Activated T-cell treated with anti-CD3 and anti-CD28 coated beads for 1 hour (primary cell): ENCODE results near the gene C11orf16.
"Not testable (repeated sequence)": the region's sequence is repeated elsewhere in the genome, so short reads cannot be mapped to it uniquely, and the experiment has no call there.

Source experiments
- DNase-seq: peaks from one replicate; pipeline ENCODE4 v3.0.0-alpha.2; 2020; ENCODE audit warnings: low read depth

C11orf16 gene

DNA sequence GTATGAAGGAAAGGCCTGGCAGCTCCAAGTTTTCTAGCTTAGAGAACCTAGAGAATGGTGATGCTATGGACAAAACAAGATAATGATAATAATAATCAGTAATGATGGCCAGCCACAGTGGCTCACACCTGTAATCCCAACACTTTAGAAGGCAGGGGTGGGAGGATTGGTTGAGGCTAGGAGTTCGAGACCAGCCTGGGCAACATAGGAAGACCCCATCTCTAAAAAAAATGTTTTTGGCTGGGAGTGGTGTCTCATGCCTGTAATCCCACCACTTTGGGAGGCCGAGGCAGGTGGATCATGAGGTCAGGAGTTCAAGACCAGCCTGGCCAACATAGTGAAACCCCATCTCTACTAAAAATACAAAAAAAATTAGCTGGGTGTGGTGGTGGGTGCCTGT is 3.0 kb upstream of the C11orf16 start:
- not testable (repeated sequence) for DNase-seq

DNA sequence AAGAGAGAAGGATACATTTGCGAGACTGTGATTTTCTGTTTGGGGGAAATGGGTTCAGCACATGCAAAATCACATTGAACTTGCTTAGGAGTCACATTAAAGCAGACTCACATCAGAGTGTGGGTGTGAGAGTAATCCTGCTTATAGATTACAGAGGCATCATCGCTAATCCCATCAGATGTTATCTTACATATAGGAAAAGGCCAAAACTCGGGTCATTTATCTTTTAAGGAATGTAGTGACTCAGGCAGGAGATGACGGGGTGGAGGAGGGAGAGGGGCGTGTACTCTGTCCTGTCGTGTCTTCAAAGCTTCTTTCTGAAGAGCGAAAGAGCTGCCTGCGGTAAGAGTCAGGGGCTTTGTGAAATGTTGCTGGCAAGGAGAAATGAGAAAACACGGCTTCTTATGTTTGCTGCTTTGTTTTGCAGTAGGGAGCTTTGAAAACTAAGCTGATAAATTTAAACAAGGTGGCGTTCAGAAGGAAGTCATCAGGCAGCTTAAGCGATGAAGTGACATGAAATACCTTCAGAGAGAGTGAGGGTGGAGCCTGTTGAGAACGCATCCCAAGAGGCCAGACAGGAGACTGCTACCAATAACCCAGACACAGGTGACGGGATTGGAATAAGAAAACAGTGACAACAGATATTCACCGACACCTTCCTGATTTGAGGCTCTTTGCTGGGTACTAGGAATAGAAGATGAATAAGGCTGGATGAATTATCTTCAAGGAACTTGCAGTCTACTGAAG is 2.2 kb upstream of the C11orf16 start:
- DNase-seq, result no peak

DNA sequence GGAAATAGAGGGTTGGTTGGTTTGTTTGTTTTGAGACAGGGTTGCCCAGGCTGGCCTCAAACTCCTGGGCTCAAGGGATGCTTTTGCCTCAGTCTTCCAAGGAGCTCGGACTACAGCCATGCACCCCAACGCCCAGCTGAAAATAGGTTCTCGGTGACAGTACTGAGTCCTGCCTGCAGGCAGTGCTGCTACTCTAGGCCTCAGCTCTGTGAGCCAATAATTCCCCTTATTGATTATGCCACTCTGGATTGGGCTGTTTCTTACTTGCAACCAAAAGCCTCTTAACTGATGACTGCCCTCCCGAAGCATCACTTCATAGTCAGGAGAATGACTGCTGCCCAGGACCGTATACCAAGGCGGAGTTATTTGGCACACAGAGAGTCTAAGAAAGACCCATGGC is 1.2 kb upstream of the C11orf16 start:
- DNase-seq, result no peak

DNA sequence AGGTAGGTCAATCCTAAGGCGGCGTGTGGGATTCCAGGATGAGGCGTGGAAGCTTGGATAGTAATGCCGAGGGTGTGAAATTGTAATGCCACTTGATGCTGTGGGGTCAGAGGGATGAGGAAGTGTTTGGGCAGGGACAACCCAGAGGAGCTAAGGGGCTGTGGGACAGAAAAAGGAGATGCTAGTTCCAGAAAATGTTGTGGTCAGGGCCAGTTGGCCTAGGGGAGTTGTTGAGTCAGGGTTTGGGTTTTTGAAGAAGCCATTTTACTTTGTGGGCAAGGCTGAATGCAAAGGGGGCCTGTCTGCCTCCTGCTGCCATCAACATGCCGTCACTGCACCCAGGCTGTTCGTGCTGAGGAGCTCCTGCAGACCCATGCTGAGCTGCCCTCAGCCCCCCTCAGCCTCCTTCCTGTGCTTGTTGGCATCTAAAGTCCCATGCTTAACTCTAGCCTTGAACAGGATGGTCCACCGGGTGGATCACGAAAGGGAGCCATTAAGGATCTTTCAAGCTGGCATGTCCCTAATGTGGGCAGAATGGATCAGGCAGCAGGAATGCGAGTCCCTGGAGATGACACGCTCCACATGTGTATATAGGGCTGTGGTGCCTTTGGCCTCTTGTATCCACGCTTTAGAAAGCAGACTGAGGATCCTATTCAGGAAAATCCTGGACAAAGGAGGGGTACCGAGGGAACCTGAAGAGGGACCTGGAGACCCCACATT is 2.1 kb downstream of the C11orf16 start:
- DNase-seq, result no peak

DNA sequence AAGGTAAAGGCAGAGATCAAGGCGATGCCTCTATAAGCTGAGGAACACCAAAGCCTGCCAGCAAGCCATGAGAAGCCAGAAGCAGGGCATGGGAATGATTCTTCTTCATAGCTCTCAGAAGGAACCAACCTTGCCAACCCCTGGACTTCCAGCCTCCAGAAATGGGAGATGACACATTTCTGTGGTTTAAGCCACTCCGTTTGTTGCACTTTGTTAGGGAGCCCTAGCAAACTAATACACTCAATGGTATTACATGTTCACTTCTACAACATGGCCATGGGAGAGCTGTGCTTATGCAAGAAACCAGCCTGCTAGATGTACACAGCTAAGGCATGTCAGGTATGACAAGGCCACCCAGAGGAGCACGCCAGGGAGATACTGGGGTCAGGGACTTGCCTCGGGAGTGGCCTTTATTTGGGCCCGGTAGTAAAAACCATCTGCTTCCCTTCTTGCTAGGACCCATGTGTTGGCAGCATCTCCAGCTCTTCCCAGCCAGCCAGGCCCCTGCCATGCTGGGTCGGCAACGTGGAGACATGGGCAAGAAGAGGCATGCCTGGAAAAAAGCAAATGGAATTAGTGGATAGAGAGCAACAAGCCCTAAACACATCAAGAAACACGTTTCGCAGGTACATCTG is 3.6 kb downstream of the C11orf16 start:
- no peak for DNase-seq

DNA sequence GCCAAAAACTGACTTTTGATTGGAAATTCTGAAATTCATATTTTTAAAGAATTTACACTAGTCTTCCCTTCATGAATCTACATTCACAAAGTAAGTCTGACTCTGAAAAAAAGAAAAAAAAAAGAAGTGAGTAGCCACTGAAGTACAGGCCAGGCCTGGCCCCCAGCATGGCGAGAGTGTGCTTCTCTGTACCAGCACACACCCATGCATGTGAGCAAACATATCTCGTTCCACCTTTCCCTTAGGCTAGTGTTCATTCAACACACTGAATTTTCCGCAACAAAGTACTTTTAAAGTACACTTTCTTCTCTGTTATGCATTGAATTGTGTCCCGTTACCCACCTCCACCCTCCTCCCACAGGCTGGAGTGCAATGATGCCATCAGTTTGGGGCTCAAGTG is 4.5 kb downstream of the C11orf16 start:
- DNase-seq, result no peak

DNA sequence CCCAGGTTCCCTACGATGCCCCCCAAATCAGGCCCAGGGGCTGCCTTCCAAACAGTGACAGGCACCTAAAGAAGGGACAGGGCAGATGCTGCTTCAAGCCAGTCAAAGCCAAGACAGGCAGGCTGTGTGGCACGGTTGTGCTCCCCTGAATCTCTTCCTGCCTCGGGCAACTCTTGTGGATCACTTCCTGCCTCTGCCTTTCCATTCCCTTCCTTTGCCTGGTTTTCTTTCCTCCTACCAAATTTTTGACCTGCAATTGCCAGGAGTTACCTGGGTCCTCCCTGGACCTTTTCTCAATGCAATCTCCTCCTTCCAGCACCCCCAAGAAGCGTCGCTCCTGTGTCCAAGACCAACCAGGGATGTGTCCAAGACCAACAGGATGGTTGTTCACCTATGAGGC is 5.5 kb downstream of the C11orf16 start:
- DNase-seq, result no peak

DNA sequence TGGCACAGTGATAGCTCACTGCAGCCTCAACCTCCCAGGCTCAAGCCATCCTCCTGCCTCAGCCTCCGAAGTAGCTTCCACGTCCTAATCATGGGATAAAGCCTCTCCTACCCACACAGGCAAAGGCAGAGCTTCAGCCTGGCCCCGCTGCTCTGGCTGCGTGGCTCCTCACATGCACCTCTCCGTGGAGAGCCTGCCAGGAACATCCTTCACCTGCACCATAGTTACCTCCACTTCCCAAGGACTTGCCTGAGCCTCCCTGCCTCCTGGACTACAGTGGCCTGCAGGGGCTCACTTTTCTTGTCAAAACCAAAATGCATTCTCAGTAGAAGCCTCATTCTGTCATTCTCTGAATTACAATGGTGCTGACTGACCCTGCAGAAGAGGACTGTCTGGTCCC is 6.5 kb downstream of the C11orf16 start:
- no peak for DNase-seq

DNA sequence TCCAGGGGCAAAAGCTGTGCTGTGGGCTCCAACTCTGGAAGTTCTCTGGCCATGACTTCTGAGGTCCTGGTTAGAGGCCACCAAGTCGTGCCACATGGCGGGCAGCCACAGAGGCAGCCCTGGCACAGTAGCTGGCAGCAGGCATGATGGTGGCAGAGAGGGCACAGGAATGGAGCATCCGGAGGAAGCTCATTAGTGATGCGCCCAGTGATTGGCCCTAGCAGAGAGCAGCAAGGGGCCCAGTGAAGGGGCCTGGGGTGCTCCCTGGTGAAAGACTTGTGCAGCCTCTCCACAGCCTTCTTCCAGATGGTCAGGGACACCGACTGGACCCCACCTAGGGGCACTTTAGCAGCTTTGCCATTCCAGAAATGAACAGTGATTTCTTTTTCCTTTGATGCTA is 7.0 kb downstream of the C11orf16 start:
- DNase-seq, result no peak

DNA sequence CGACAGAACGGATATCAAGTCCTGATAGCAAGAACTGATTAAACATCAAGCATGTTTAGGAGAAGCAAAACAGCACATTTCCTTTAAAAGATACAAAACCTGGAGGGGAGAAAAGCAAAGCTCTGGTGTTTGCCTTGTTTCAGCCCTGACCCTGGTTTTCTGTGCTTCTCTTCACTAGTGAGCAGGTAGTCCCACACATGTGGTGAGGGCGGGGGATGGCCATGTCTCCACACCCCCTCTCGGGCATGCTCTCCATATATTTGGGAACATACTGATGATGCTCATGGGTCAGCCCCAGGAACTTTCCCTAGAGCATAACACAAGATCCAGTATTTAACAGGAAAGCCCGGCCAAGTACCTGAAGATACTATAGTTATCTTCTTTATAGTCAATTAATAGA is 10.1 kb downstream of the C11orf16 start:
- DNase-seq, result no peak

DNA sequence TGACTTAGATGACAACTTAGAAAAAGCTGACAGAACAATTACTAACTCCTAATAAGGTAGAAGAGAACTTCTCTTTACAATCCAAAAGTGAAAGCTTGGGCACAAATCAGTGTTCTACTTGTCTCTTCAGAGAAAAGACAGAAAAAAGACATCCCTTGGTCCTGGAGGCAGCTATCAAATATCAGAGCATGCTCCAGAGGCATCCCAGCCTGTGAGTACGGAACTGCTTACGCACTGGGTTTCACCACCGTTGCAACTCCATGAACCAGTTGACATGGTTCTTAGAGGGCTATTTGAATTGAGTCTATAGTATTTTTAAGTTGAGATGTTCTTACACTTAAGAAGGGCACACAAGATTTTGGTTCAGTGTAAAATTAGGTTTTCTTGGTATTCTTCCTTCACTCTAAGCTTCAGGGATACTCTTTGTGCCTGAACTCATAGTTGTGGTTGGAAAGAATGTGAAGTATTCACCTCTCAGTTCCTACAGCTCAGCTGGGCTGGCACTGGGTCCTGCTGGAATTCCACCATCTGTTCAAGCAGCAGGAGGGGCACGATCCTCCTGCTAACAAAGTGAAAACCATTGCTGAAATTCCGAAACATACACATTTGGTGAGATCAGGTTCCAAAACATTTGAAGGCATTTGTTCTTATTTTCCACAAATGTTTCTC is 15.5 kb downstream of the C11orf16 start:
- no peak for DNase-seq

DNA sequence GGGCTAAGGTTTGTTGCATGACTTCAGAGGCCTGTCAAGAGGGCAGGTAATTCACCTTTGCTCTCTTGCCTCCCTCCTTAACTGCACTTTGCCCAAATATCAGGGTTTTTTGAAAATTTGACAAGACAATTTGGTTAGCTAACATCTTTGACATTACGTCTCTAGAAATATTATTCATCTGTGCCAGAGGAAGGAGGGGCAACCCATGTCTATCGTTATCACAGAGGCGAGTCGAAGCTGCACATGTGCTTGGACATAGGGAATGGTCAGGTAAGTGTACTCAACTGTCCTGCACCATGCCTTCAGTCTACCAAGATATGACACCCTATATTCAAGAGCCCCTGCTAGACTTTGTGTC is 18.1 kb downstream of the C11orf16 start:
- DNase-seq, result no peak

DNA sequence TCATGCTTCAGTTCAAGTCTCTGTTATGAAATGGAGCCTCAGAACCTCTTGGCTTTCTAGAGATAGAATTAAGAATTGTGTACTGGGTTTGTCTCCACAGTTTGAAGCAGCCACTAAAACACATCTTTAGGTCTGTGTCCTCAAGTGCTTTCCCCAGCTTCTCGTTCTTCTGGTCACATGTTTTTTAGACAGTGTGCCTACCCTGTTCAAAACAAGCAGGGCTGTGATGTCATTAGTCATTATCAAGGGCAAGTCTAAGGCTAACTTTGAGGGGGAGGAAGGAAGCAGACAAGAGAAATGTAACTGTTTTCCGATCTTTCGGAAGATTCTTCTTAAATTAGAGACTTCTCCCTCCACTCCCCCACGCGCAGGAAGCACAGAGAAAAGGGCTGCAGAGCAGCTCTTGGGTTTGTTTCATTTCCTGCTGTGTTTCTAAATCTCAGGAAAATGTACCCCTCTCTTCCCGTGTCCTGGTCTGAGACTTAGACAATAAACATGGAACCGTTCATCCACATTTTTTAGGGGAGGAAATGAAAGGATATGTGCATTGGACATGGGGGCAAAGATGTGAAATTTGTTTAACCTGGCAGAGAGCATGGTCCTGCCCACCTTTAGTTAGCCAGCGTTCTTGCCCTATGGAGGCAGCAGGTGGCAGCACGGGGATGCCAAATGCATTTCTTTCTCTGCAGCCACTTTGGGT is 18.6 kb downstream of the C11orf16 start:
- peak; percentile 32 for DNase-seq

DNA sequence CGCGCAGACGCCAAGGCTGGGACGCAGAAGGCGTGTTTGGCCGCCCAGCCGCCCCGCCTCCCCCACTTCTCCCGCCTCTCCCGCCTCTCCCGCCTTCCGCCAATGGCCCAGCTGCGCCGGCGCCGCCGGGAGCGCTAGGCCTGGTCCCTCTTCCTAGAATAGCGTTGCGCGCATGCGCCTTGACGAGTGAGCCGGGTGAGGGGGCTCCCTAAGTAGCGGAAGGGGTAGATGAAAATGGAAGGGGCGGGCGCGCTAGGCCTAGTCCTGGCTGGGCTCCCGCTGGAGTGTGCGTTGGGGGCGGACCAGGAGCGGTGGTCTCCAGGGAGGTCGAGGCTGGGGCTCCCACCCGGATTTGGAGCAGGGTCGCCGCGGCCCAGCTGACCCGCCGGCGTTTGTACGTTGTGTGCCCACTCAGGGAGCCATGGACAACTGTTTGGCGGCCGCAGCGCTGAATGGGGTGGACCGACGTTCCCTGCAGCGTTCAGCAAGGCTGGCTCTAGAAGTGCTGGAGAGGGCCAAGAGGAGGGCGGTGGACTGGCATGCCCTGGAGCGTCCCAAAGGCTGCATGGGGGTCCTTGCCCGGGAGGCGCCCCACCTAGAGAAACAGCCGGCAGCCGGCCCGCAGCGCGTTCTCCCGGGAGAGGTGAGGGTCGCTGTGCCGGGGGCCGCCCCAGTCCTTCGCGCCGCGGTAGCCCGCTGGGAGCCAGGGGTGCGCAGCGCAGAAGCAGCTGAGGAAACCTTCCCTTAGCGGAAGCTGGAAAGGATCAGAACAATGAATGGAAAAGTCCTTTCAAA is 21.5 kb downstream of the C11orf16 start, which contains the start of gene AKIP1:
Gene AKIP1, plus strand, starts transcription at position 161 of the 795 bp plus-strand sequence. Its CDS starts 261 bp downstream, at position 422.
- DNase-seq, result peak; percentile 65

DNA sequence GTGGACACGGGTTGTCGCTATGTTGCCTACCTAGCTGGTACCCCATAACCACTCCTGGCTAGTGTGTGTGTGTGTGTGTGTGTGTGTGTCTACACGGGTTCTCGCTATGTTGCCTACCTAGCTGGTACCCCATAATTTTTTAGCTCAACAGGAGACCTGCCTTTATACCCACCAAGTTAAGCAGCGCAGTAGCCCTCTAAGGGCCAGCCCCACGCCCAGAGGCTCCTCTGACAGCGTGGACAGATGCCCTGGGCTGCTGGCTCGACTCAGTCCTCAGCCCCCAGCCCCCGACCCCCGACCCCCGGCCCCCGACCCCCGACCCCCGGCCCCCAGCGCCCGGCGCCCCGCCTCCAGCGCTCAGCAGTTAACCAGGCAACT is 22.1 kb downstream of the C11orf16 start:
- DNase-seq, result no peak

DNA sequence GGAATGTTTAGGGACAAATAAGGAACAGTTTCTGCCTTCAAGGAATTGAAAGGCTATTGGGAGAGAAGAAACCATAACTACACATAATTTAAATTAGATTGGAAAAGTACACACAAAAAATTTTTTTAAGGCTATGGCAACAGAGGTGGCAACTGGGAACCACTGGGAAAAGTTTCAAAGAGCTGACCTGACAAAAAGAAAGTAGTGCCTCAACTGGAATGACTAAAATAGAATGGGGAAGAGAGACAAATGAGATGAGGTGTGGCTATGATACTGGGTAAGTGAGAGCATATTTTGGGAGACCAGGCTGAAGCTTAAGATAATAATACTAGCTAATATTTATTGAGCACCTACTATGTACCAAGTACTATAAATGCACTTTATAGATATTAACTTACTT is 24.6 kb downstream of the C11orf16 start:
- no peak for DNase-seq

DNA sequence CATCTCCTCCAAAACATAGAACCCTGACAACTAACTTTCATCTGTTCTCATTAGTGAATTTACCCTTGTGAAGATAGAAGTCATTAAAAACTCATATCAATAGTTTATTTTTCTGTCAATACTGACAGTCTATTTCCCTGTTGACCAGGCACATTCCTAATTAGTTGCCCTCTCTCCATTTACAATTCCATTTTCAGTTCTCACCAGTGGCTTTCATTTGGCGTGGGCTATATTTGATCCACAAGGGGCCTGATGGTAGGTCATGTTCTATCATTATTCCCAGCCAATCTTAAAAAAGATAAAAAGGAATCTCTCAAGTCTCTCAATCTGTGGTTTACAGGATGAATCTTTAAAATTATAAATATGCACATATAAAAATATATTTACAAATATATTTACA is 25.6 kb downstream of the C11orf16 start:
- DNase-seq, result no peak

DNA sequence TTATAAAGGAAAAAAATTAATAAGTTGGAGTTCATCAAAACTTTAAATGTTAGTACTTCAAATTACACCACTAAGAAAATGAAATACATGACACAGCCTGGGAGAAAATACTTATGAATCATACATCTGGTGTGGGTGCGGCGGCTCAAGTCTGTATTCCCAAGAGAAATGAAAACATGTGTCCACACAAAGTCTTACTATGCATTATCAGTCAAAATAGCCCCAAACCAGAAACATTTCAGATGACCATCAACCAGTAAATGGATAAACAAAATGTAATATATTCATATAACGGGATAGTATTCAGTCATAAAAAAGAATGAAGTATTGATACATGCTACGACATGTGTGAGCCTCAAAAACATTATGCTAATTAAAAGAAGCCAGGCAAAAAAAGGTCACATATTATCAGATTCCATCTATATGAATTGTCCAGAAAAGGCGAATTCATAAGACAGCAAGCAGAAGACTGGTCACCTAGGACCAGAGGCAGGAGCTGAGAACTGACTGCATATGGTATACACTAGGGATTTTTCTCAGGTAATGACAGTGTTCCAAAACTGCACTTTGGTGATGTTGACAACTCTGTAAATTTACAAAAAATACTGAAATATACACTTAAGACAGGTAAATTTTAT is 27.1 kb downstream of the C11orf16 start:
- DNase-seq, result no peak

DNA sequence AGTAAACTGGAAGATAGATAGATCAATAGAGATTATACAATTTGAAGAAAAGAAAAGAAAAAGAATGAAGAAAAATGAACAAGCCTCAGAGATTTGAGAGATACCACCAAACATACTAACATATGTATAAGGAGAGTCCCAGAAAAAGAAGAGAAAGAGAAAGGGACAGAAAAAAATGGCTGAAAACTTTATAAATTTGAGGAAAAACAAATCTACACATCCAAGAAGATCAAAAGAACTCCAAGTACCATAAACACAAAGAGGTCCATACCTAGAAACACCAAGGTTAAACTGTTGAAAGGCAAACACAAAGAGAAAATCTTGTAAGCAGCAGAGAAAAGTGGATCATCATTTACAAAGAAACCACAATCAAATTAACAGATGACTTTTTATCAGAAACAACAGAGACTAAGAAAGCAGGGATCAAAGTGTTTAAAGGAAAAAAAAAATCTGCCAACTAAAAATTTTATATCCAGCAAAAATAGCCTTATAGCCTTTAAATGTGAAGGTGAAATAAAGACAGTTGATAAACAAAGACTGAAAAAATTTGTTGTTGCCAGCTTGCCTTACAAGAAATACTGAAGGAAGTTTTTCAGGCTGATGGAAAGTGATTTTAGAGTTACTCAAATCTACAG is 33.5 kb downstream of the C11orf16 start:
- DNase-seq, result no peak

DNA sequence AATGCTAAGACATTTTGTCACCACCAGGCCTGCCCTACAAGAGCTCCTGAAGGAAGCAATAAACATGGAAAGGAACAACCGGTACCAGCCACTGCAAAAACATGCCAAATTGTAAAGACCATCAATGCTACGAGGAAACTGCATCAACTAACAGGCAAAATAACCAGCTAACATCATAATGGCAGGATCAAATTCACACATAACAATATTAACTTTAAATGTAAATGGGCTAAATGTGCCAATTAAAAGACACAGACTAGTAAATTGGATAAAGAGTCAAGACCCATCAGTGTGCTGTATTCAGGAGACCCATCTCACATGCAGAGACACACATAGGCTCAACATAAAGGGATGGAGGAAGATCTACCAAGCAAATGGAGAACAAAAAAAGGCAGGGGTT is 41.6 kb downstream of the C11orf16 start:
- DNase-seq, result not testable (repeated sequence)
